SK-N-SH (cell line): Measurements from ENCODE around the gene RRP15. TPM values are rescaled to one million over a fixed set of nuclear protein-coding genes. Genes with fewer than 3 reads are reported as not detected.

Source experiments
- CTCF ChIA-PET: fragments of 300-600, 350-600 bp; formaldehyde crosslinking; extraction: SDS; loops from one replicate; lab custom pipeline; 2021; lab: Yijun Ruan, JAX
- POLR2A ChIA-PET: fragments of 350-600 bp; sonication (Branson Sonifier 250); formaldehyde crosslinking; extraction: SDS; loops from one replicate; lab custom pipeline; 2020; ENCODE audit warnings: antibody characterized with exemption, inconsistent platforms; lab: Yijun Ruan, JAX
- DNase-seq: peaks from one replicate; pipeline ENCODE4 v3.0.0; 2012
- H2AFZ ChIP-seq: fragments of 200-600 bp; sonication (generic); 2 replicates; pipeline ENCODE4 v1.8.1; 2016; ENCODE audit warnings: antibody characterized with exemption, mild to moderate bottlenecking, low read depth
- H3F3A ChIP-seq: fragments of 200-600 bp; sonication (generic); replicated peaks from 2 replicates; pipeline ENCODE3; 2016; ENCODE audit warnings: antibody characterized with exemption, mild to moderate bottlenecking; ENCODE audit not compliant: insufficient read depth
- H3K27ac ChIP-seq, 2 experiments: fragments of 200-500 bp in 1 of 2; fragments of 200-600 bp in 1 of 2; sonication (Bioruptor generic) in 1 of 2; sonication (generic), shearing (Covaris generic) in 1 of 2; 2 replicates each; pipeline versions ENCODE4 v1.5.1 to v1.6.1; 2014 to 2016; ENCODE audit warnings: low read depth in 2 of 2, inconsistent platforms in 1 of 2, low read length in 1 of 2, mild to moderate bottlenecking in 1 of 2, mixed read lengths in 1 of 2
- H3K27me3 ChIP-seq: fragments of 200-600 bp; sonication (generic), shearing (Covaris generic); 2 replicates; pipeline ENCODE4 v1.6.1; 2016; ENCODE audit warnings: mixed run types; ENCODE audit not compliant: insufficient read depth
- H3K36me3 ChIP-seq, 2 experiments: fragments of 200-500 bp in 1 of 2; fragments of 200-600 bp in 1 of 2; sonication (Bioruptor generic) in 1 of 2; sonication (generic) in 1 of 2; replicated peaks in 1 of 2; 2 replicates each; pipeline versions ENCODE3 to v1.5.1; 2014 to 2016; ENCODE audit warnings: low read length in 1 of 2, mild to moderate bottlenecking in 1 of 2; ENCODE audit not compliant: insufficient read depth in 2 of 2, control insufficient read depth in 1 of 2
- H3K4me1 ChIP-seq, 2 experiments: fragments of 200-500 bp in 1 of 2; fragments of 200-600 bp in 1 of 2; sonication (Bioruptor generic) in 1 of 2; sonication (generic), shearing (Covaris generic) in 1 of 2; 2 replicates each; pipeline versions ENCODE4 v1.5.1 to v1.6.1; 2014 to 2016; ENCODE audit warnings: low read depth in 1 of 2, low read length in 1 of 2, mixed run types in 1 of 2; ENCODE audit not compliant: insufficient read depth in 2 of 2, control insufficient read depth in 1 of 2
- H3K4me2 ChIP-seq: fragments of 200-600 bp; sonication (generic), shearing (Covaris generic); 2 replicates; pipeline ENCODE4 v1.6.1; 2017; ENCODE audit warnings: mixed run types
- H3K4me3 ChIP-seq, 2 experiments: fragments of 200-500 bp in 1 of 2; fragments of 200-600 bp in 1 of 2; sonication (Bioruptor generic) in 1 of 2; sonication (generic), shearing (Covaris generic) in 1 of 2; 2 replicates each; pipeline versions ENCODE4 v1.5.1 to v1.8.1; 2014 to 2016; ENCODE audit warnings: low read depth in 2 of 2, inconsistent platforms in 1 of 2, low read length in 1 of 2, mild to moderate bottlenecking in 1 of 2, mixed read lengths in 1 of 2, moderate library complexity in 1 of 2
- H3K79me2 ChIP-seq: fragments of 200-600 bp; sonication (generic); 2 replicates; pipeline ENCODE4 v1.8.1; 2017; ENCODE audit warnings: mild to moderate bottlenecking; ENCODE audit not compliant: insufficient read depth
- H3K9ac ChIP-seq: fragments of 200-600 bp; sonication (generic); 2 replicates; pipeline ENCODE4 v1.6.1; 2017; ENCODE audit warnings: mixed run types
- H3K9me2 ChIP-seq: fragments of 200-600 bp; sonication (generic); 2 replicates; pipeline ENCODE4 v1.6.1; 2017; ENCODE audit warnings: mixed run types
- H3K9me3 ChIP-seq: fragments of 200-600 bp; sonication (generic); 2 replicates; pipeline ENCODE4 v1.6.1; 2017; ENCODE audit warnings: mixed run types, mild to moderate bottlenecking, moderate library complexity
- H4K20me1 ChIP-seq: fragments of 200-600 bp; sonication (generic); 2 replicates; pipeline ENCODE4 v1.6.1; 2017; ENCODE audit warnings: mild to moderate bottlenecking, mixed run types; ENCODE audit not compliant: insufficient read depth
- CTCF ChIP-seq: fragments of 200-600 bp; sonication (generic); IDR thresholded peaks from 2 replicates; pipeline ENCODE4 v1.6.1; 2017; ENCODE audit warnings: antibody characterized with exemption, mild to moderate bottlenecking, moderate library complexity
- ELF1 ChIP-seq: IDR thresholded peaks from 2 replicates; pipeline ENCODE4 v1.4.0; 2012
- EZH2phosphoT487 ChIP-seq: fragments of 200-600 bp; sonication (generic); IDR thresholded peaks from 2 replicates; pipeline ENCODE4 v1.6.1; 2017; ENCODE audit warnings: low read depth, mixed run types, mild to moderate bottlenecking, antibody characterized with exemption, moderate library complexity, borderline replicate concordance
- FOSL2 ChIP-seq: IDR thresholded peaks from 2 replicates; pipeline ENCODE4 v1.4.0; 2012; ENCODE audit warnings: low read depth, mild to moderate bottlenecking, moderate library complexity, borderline replicate concordance
- FOXJ3 ChIP-seq: sonication (generic); formaldehyde crosslinking; IDR thresholded peaks from 2 replicates; pipeline ENCODE4 v1.5.1; 2020; ENCODE audit warnings: mild to moderate bottlenecking, missing genetic modification reagents
- GABPA ChIP-seq: IDR thresholded peaks from 2 replicates; pipeline ENCODE4 v1.4.0; 2012; ENCODE audit warnings: low read depth, mild to moderate bottlenecking
- IRF3 ChIP-seq: fragments of 150-350 bp; IDR thresholded peaks from 2 replicates; pipeline ENCODE4 v1.6.1; 2016; ENCODE audit warnings: mild to moderate bottlenecking, low read depth, low read length
- MAX ChIP-seq: IDR thresholded peaks from 2 replicates; pipeline ENCODE4 v1.4.0; 2012; ENCODE audit warnings: low read depth
- MEF2A ChIP-seq: IDR thresholded peaks from 2 replicates; pipeline ENCODE4 v1.4.0; 2012; ENCODE audit warnings: low read depth, borderline replicate concordance
- MXI1 ChIP-seq: IDR thresholded peaks from 2 replicates; pipeline ENCODE4 v1.6.1; 2012; ENCODE audit warnings: mild to moderate bottlenecking, low read depth, low read length, improper control_type of control experiment
- NFIC ChIP-seq: IDR thresholded peaks from 2 replicates; pipeline ENCODE4 v1.4.0; 2012; ENCODE audit warnings: borderline replicate concordance
- NRF1 ChIP-seq: IDR thresholded peaks from 2 replicates; pipeline ENCODE4 v1.6.1; 2012; ENCODE audit warnings: low read depth, mild to moderate bottlenecking, low read length
- RAD21 ChIP-seq: IDR thresholded peaks from 2 replicates; pipeline ENCODE4 v1.6.1; 2012; ENCODE audit warnings: mild to moderate bottlenecking, low read length
- RFX5 ChIP-seq: IDR thresholded peaks from 2 replicates; pipeline ENCODE4 v1.6.1; 2012; ENCODE audit warnings: mild to moderate bottlenecking, improper control_type of control experiment, low read length
- SIN3A ChIP-seq: IDR thresholded peaks from 2 replicates; pipeline ENCODE4 v1.6.1; 2012; ENCODE audit warnings: low read depth, mild to moderate bottlenecking, low read length, moderate library complexity, borderline replicate concordance
- SMC3 ChIP-seq: IDR thresholded peaks from 2 replicates; pipeline ENCODE4 v1.6.1; 2012; ENCODE audit warnings: low read depth, low read length, improper control_type of control experiment
- TAF1 ChIP-seq: IDR thresholded peaks from 2 replicates; pipeline ENCODE4 v1.6.1; 2012; ENCODE audit warnings: low read depth, mild to moderate bottlenecking, low read length, moderate library complexity, borderline replicate concordance
- ZBTB33 ChIP-seq: IDR thresholded peaks from 2 replicates; pipeline ENCODE4 v1.4.0; 2012; ENCODE audit warnings: low read depth, borderline replicate concordance
- WGBS: methylation state at CpG from one replicate; pipeline ENCODE4 v1.1.6; 2017; ENCODE audit warnings: low lambda C conversion rate; 5-methylcytosine and 5-hydroxymethylcytosine counted together
- polyA plus RNA-seq, 3 experiments: library from polyadenylated mRNA; depleted of rRNA; stranded (reverse); fragments of >200 nt; gene quantifications; 2 replicates each; pipeline ENCODE4 v1.2.3, GENCODE V29; 2012
- TF ChIP-seq, protein P1 (sequence below): fragments of 150-350 bp; IDR thresholded peaks from 2 replicates; pipeline ENCODE4 v1.6.1; 2017; ENCODE audit warnings: antibody characterized with exemption, low read length, low read depth, borderline replicate concordance

Gene RRP15
- polyA plus RNA-seq, 1 of the 3 experiments (the other 2 are of a cell fraction) = 2.1 TPM

DNA sequence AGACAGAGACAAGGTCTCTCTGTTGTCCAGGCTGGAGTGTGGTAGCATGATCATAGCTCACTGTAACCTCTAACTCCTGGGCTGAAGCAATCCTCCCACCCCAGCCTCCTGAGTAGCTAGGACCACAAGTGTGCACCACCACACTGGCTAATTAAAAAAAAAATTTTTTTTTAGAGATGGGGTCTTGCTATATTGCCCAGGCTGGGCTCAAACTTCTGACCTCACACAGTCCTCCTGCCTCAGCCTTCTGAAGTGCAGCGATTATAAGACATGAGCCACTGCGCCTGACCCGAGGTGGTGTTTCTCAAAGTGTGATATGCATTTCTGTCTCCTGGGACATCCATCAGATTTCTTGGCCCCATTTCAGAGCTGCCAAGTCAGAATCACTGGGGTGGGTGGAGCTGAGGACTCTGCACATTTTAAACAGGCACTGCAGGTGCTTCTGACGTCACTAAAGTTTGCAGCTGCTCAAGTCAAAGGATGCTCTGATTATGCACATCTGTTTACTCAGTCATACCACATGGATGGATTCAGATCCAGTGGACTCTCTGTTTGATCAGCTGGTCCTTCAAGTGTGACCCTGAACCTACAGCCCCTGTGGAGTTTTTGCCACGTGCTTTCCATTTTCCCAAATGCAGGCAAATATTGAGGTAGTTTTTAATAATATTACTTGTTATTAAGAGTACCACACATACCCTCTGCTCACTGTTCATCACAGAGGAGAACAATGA, 81.4 kb downstream of the RRP15 start:
- Histone ChIP-seq H3K36me3 (no peaks in the 10 kb centered on the region), H3K9me3 (no peaks in the 10 kb centered on the region), H3K9ac (no peak overlapping the region), H3K79me2 (no peaks in the 10 kb centered on the region), H3K4me1 (peaks cover 2 to 4% of the 10 kb centered on the region in 2 experiments; a peak in 3 of 4 replicates), H3K4me3 (no peak overlapping the region), H2AFZ (no peak overlapping the region), H3K4me2 (no peak overlapping the region), H4K20me1 (no peaks in the 10 kb centered on the region), H3K9me2 (no peaks in the 10 kb centered on the region)
- CTCF ChIA-PET = interaction anchor here (1.2 kb wide), 1 partner anchor 27 kb away, joined by 3 read pairs; no protein-coding TSS in a partner anchor
- no peak for DNase-seq
- POLR2A ChIA-PET = no interaction called here
- TF ChIP-seq FOXJ3 = no peak
- no peak for TF ChIP-seq RFX5
- no peak for TF ChIP-seq MXI1
- no peak for TF ChIP-seq GABPA
- no peak for TF ChIP-seq SMC3
- TF ChIP-seq NFIC = no peak
- no peak for TF ChIP-seq RAD21
- TF ChIP-seq MAX = no peak
- TF ChIP-seq ELF1 = no peak
- no peak for TF ChIP-seq EZH2phosphoT487
- TF ChIP-seq NRF1 = no peak
- TF ChIP-seq, all 33 proteins: peak for 0
- no peaks in the 10 kb centered on the region for H3F3A ChIP-seq
- WGBS = 83% methylated on average over 5 of the region's 5 CpGs
- no peak overlapping the region for H3K27ac ChIP-seq
- H3K27me3 ChIP-seq = no peaks in the 10 kb centered on the region

DNA sequence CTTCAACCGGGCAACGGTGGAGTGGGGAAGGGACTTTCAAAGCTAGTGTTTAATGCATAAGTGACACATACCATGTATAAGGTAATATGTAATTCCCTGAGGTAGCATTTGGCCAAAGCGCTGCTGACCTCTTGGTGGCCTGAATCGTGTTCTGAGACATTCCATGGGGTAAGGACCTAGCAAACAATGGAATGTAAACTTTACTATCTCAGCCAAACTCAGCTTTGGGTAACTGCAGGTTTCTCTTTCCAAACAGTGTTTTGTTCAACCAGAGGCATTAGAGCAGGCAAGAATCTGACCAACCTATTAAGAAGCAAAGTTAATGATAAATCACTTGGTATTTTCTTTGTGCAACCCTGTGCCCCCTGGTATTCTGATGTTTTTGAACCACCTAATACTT, 82.0 kb downstream of the RRP15 start:
- Histone ChIP-seq H3K9ac (no peak overlapping the region), H2AFZ (no peak overlapping the region), H3K36me3 (no peaks in the 10 kb centered on the region), H3K27ac (no peak overlapping the region), H3K9me2 (no peaks in the 10 kb centered on the region), H3K4me1 (peaks cover 0 to 8% of the 10 kb centered on the region in 2 experiments; a peak in 3 of 4 replicates), H4K20me1 (no peaks in the 10 kb centered on the region)
- POLR2A ChIA-PET = no interaction called here
- TF ChIP-seq, protein P1, sequence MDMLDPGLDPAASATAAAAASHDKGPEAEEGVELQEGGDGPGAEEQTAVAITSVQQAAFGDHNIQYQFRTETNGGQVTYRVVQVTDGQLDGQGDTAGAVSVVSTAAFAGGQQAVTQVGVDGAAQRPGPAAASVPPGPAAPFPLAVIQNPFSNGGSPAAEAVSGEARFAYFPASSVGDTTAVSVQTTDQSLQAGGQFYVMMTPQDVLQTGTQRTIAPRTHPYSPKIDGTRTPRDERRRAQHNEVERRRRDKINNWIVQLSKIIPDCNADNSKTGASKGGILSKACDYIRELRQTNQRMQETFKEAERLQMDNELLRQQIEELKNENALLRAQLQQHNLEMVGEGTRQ = no peak
- TF ChIP-seq NRF1 (no peak), GABPA (no peak), MAX (no peak), SMC3 (no peak), SIN3A (no peak), MEF2A (no peak), FOSL2 (no peak), TAF1 (no peak), IRF3 (no peak), ZBTB33 (no peak), CTCF (no peak)
- TF ChIP-seq, all 33 proteins: peak for 0
- DNase-seq = no peak
- CTCF ChIA-PET = interaction anchor here (1.2 kb wide), 1 partner anchor 28 kb away, joined by 3 read pairs; no protein-coding TSS in a partner anchor
- H3K27me3 ChIP-seq = no peaks in the 10 kb centered on the region
- no peaks in the 10 kb centered on the region for H3K79me2 ChIP-seq
- no peaks in the 10 kb centered on the region for H3K9me3 ChIP-seq
- WGBS = 84% methylated on average over 4 of the region's 4 CpGs
- H3K4me3 ChIP-seq = no peak overlapping the region
- no peaks in the 10 kb centered on the region for H3F3A ChIP-seq
- no peak overlapping the region for H3K4me2 ChIP-seq
